AG09319 (cell line): ENCODE measurements around the gene C10orf120.

ENCODE experiments used
- DNase-seq: peaks from one replicate; pipeline ENCODE4 v3.0.0-alpha.2; 2010; ENCODE audit warnings: low read depth; ENCODE audit errors: extremely low read depth
- TF ChIP-seq, protein P1 (sequence below): IDR thresholded peaks from 2 replicates; pipeline ENCODE4 v1.5.1; 2011; ENCODE audit warnings: low read depth, mild to moderate bottlenecking, inconsistent platforms, low read length, moderate library complexity

Gene C10orf120

DNA sequence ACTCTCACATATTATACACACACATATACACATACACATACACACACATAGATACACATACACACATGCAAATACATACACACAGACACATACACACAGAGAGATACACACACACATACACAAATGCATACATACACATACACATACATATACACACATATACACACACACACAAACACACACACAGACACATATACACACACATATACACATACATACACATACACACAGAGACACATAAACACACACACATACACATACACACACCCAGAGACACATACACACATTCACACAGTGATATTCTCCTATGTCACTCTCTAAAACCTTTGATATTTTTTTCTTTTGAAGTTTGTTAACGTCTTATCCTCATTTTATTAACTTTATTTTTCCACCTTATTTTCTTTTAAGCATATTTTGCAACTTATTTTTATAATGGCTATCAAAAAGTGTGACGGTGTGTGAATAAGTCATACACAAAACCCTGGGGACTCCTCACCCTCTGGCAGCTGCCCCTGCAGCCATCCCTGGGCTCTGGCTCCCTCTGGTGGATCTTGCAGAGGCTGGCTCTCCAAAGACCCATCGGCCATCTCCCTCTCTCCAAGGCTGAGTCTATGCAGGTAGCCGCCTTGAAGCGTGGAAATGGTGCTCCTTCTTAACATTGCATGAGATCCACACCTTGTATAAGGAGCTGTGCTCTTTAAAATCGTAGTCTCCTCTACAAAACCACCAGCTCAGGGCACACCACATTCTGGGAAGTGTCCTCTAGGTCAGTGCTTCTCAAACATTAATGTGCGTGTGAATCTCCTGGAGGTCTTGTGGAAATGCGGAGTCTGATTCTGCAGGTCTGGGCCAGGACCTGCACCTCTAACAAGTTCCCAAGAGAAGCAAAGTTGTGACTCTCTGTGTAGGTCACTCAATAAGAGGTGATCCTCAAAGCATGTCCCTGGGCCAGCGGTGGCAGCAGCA is 4.1 kb upstream of the C10orf120 start:
- TF ChIP-seq, protein P1, sequence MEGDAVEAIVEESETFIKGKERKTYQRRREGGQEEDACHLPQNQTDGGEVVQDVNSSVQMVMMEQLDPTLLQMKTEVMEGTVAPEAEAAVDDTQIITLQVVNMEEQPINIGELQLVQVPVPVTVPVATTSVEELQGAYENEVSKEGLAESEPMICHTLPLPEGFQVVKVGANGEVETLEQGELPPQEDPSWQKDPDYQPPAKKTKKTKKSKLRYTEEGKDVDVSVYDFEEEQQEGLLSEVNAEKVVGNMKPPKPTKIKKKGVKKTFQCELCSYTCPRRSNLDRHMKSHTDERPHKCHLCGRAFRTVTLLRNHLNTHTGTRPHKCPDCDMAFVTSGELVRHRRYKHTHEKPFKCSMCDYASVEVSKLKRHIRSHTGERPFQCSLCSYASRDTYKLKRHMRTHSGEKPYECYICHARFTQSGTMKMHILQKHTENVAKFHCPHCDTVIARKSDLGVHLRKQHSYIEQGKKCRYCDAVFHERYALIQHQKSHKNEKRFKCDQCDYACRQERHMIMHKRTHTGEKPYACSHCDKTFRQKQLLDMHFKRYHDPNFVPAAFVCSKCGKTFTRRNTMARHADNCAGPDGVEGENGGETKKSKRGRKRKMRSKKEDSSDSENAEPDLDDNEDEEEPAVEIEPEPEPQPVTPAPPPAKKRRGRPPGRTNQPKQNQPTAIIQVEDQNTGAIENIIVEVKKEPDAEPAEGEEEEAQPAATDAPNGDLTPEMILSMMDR: peak; percentile 76
- DNase-seq: peak; percentile 7

DNA sequence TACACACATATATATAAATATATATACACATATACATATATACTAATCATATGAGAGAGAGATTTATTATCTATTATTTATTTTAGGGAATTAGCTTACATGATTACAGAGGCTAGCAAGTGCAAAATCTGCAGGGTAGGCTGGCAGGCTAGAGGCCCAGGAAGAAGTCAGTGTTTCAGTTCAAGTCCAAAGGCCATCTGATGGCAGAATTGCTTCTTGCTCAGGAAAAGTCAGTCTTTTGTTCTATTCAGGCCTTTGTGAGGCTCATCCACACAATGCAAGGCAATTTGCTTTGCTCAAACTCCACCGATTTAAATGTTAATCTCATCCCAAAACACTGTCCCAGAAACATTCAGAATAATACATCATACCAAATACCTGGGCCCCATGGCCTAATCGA is 2.6 kb upstream of the C10orf120 start:
- TF ChIP-seq, protein P1: no peak
- DNase-seq: no peak

DNA sequence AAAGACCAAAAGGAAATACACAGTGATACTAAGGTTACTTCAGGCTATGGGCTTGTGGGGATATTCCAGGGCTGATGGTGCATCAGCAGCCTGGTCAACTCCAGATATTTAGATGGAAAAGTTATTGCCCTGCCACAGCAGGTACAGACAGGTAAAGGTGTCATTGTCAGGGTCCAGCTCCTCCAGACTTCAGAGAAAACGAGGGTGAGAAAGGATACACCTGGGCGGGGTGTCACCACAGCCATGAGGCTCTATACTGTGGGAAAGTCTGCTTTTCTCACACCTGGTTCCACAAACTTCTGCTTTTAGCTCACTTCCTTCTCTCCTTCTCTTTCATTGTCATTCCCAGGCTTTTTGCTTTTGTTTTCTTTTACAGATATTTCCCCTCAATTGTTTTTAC is 2.0 kb upstream of the C10orf120 start:
- DNase-seq: no peak
- TF ChIP-seq, protein P1: no peak

DNA sequence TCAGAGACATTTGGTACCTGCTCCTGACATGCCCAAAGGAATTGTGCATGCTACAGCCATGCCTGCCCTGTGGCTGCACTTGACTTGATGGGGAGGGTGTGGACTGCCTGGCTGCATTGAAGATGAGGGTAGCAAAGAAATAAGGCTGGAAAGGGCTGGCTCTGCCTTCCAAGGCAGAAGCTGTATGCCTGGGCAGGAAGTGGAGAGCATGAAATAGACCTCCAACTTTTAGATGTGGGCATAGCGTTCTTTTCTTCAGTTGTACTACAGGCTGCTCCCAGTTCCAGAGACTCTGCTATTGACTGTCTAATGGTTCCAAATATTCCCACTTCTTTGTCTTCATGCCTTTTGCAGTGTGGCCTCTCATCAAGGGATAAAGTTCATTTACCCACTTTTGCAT is 3.0 kb downstream of the C10orf120 start:
- DNase-seq: no peak
- TF ChIP-seq, protein P1: no peak

DNA sequence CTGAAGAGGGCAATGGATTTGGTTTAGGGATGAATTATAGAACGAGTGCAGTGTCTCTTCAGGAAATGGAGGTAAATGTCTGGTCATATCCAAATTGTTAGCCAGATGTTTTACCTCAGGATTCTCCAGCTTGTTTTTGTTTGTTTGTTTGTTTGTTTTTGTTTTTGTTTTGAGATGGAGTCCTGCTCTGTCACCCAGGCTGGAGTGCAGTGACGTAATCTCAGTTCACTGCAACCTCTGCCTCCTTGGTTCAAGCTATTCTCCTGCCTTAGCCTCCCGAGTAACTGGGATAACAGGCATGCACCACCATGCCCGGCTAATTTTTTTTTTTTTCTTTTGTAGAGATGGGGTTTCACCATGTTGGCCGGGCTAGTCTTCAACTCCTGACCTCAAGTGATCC is 6.9 kb downstream of the C10orf120 start:
- no peak for DNase-seq
- TF ChIP-seq, protein P1: no peak

DNA sequence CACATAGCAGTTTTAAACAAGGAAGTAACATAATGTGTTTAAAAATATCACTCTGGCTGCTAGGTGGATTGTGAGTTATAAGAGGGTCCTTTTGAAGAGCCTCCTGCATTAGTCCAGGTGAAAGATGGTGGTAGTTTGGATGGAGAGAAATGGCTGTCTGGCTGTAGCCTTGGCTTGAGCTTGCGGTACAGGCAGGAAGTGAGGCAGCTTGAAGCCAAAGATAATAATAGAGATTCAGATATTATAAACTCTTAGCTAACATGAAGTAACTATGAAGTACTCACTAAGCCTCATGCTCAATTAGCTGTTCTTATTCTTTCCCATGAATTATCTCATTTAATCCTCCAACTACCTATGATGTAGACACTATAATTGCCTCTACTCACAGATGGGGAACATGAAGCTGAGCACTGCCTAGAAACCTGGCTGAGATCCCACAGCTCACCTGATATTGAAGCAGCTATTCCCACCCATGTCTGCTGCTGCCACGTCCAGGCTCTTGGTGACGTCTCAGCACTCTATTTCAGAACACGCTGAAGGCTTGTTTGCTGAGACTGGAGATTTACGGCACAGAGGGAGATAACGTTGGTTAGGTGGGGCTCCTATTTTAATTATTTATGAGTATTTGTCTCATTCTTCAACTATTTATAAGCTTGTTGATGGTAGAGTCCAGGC is 10.4 kb downstream of the C10orf120 start:
- TF ChIP-seq, protein P1: no peak
- DNase-seq: no peak
